Astrocyte (in vitro differentiated cells and primary cell): ENCODE results near the gene MAPK8IP3.

ENCODE experiments used
- EZH2 ChIP-seq: IDR thresholded peaks from 2 replicates; pipeline ENCODE4 v1.6.1; 2012; ENCODE audit warnings: mild to moderate bottlenecking, low read length, inconsistent platforms; ENCODE audit not compliant: insufficient read depth
- TF ChIP-seq, protein P1 (sequence below): IDR thresholded peaks from 2 replicates; pipeline ENCODE4 v1.5.1; 2011; ENCODE audit warnings: low read depth, mild to moderate bottlenecking, inconsistent platforms, low read length, moderate library complexity; ENCODE audit not compliant: insufficient read depth

- TF ChIP-seq, protein P1, sequence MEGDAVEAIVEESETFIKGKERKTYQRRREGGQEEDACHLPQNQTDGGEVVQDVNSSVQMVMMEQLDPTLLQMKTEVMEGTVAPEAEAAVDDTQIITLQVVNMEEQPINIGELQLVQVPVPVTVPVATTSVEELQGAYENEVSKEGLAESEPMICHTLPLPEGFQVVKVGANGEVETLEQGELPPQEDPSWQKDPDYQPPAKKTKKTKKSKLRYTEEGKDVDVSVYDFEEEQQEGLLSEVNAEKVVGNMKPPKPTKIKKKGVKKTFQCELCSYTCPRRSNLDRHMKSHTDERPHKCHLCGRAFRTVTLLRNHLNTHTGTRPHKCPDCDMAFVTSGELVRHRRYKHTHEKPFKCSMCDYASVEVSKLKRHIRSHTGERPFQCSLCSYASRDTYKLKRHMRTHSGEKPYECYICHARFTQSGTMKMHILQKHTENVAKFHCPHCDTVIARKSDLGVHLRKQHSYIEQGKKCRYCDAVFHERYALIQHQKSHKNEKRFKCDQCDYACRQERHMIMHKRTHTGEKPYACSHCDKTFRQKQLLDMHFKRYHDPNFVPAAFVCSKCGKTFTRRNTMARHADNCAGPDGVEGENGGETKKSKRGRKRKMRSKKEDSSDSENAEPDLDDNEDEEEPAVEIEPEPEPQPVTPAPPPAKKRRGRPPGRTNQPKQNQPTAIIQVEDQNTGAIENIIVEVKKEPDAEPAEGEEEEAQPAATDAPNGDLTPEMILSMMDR, result no peak
- TF ChIP-seq EZH2, result no peak
Measured at GRCh38 chr16:1743376-1744337, 37.7 kb downstream of the MAPK8IP3 start.
